Measurements from ENCODE around the gene FBLIM1.
"Not testable (repeated sequence)": the region's sequence is repeated elsewhere in the genome, so short reads cannot be mapped to it uniquely, and the experiment has no call there.

Gene FBLIM1

DNA sequence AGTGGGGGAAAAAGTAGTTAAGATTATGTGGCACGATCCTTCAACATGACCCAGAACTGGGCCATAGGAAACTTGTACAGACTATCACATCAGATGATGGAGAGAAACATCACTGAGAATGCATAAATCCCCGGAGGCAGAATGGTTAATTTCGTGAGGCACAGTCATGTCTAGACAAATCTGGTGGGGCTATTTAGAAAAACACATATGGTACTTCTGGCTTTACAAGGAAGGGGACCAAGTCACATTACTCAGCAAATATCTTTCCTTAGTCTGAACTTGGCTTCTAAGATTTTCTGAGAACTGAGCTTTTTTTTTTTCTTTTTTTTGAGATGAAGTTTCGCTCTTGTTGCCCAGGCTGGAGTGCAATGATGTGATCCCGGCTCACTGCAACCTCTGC, 58.1 kb downstream of the FBLIM1 start:
- DNase-seq (ENCODE audit: low read depth): no peak

DNA sequence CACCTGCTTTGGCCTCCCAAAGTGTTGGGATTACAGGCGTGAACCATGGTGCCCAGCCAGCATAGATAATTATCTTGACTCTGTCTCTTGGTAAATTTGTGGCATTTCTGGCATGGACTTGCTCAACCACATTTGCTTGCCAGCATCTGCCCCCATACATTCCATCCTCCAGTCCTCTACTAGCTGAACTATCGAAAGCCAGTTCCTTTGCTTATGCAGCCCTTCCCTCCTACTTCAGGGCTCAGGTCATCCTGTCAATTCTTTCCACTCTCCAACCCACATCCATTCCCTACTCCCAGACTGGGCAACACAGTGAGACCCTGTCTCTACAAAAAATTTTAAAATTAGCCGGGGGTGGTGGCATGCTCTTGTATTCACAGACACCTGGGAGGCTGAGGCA, 61.9 kb downstream of the FBLIM1 start:
- no peak for DNase-seq (ENCODE audit: low read depth)

DNA sequence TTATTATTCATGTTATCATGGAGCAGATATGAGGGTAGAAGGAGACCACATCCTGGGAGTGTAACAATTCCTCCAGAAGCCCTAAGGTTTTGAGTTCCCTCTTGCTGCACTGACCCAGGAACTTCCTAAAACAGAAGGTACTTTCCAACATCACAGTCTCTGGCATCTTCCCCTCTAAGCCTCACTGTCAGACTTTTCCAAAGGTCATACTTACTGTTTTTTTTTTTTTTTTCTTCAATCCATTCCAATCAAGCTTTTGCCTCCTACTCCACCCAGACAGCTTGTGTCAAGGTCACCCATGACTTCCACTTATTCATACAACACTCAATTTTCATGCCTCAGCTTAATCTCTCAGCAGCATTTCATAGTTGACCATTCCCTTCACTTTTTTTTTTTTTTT, 67.2 kb downstream of the FBLIM1 start:
- DNase-seq (ENCODE audit: low read depth): no peak

DNA sequence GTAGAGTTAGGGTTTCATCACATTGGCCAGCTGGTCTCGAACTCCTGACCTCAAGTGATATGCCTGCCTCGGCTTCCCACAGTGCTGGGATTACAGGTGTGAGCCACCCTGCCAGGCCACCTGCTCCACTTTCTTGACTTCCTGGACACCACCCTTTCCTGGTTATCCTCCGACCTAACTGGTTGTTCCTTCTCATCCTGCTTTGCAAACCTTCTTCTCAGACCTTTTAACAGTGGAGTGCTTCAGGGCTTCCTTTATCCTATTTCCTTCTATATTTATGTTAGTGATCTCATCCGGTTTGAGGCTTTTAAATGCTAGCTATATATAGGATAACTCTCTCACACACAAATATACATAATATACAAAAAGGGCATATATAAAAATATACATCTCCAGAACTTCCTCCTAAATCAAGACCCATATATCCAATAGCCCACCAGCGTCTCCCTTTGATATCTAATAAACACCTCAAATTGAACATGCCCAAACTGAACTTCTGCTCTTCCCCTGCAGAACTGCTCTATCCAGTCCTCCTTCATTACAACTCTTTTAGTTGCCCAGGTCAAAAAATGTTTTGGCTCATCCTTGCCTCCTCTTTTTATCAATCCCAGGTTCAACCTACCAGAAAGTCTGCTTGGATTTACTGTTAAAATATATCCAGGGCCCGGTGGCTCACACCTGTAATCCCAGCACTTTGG, 68.4 kb downstream of the FBLIM1 start:
- no peak for DNase-seq (ENCODE audit: low read depth)

DNA sequence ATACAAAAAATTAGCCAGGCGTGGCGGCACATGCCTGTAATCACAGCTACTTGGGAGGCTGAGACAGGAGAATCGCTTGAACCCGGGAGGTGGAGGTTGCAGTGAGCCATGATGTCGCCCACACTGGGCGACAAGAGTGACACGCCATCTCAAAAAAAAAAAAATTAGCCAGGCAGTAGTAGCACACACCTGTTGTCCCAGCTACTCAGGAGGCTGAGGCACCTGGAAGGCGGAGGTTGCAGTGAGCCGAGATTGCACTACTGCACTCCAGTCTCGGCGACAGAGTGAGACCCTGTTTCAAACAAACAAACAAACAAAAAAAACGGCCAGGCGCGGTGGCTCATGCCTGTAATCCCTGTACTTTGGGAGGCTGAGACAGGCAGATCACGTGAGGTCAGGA, 69.0 kb downstream of the FBLIM1 start:
- not testable (repeated sequence) for DNase-seq (ENCODE audit: low read depth)

DNA sequence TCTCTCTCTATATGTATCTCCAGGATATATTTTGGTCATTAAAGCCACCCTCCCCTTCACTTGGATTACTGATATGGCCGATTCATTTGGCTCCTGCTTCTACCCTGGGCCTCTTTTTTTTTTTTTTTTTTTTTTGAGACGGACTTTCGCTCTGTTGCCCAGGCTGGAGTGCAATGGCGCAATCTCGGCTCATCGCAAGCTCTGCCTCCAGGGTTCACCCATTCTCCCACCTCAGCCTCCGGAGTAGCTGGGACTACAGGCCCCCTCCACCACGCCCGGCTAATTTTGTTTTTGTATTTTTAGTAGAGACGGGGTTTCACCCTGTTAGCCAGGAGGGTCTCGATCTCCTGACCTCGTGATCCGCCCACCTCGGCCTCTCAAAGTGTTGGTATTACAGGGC, 70.3 kb downstream of the FBLIM1 start:
- not testable (repeated sequence) for DNase-seq (ENCODE audit: low read depth)

DNA sequence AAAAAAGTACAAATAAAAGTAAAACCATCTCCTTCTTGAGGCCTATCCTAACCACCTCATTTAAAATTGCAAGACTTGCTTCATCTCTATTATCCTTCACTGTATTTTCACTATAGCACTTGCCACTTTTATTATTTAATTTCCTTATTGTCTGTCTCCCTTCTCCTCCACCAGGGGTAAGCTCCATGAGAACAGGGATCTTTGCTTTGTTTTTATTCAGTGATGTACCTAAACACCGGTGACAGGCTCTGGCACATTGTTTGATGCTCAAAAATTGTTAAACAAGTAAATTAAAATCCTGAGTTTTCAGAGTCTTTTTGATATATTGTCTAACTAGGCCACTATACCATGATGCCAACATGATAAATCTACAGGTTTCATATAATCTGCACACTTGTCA, 71.7 kb downstream of the FBLIM1 start:
- DNase-seq (ENCODE audit: low read depth): no peak

DNA sequence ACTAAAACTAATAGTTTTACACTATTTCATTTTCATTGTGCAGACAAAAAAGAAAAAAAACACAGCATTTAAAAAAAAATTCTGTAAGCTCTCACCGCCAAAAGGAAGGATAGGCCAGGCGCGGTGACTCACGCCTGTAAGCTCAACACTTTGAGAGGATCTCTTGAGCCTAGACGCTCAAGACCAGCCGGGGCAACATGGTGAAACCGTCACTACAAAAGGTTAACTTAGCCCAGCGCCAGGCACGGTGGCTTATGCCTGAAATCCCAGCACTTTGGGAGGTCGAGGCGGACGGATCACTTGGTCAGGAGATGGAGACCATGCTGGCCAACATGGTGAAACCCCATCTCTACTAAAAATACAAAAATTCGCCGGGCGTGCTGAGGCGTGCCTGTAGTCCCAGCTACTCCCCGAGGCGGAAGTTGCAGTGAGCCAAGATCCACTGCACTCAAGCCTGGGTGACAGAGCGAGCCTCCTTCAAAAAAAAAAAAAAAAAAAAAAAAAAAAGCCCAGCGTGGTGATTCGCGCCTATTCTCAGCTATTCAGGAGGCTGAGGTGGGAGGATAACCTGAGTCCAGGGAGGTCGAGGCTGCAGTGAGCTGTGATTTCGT, 74.6 kb downstream of the FBLIM1 start:
- peak; percentile 9 for DNase-seq (ENCODE audit: low read depth)

DNA sequence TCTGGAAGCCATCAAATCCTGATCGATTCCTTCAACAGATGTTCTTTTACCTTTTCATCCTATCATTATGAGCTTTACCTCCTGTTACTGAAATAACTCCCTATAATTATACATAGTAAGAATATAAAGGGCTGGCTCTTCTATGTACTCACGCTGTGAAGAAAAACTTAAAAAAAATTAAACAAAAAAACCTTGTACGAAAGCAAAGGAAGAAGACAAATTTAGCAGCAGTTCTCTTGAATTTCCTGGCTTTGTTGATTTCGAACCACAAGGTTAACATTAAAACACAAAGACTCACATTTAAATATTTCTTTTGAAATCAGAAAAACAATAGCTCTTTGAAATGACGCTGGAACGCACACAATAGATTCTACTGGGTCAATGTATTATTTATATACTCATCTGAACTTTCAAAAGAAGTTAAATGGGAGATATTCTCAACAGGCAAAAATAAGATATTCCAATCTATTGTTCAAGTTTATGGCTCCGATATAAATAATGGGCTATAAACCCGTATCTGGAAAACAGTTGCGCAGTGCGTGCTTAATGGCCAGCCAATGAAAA, 75.3 kb downstream of the FBLIM1 start:
- DNase-seq (ENCODE audit: low read depth): no peak

DNA sequence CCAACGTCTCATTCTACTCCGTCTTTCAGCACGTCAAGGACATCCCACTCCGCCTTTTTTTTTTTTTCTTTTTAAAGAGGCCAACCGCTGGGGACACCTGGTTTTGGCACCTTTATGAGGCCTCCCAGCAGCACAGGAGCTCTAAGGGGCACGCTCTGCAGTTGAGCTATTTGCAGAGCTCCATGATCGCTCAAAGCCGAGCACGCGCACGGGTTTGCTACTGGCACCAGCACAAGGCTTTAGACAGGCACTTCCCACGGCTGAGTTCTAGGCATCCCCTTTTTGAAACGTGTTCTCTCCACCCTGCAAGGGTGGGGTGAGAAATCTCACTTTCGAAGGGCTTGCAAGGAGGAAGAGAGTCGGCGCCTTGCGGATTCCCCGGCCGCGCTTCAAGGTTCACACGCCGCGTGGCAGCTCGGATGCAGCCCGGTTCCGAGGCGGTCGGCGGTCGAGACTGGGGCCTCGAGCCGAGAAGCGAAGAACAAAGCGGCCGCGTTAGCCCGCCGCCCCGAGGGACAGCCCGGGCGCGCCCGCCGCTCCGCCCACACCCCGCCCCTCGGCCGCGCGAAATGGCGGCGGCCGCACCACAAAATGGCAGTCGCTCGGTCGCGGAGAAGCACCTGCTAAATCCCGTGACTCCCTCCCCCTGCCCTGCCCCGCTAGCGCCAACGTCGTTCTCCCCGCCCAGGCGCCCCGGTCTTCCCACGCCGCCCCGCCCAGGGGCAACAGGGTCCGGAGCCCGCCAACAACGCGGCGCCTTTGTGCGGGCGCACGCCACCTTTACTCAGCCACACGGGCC, 76.0 kb downstream of the FBLIM1 start:
- DNase-seq (ENCODE audit: low read depth): peak; percentile 84

DNA sequence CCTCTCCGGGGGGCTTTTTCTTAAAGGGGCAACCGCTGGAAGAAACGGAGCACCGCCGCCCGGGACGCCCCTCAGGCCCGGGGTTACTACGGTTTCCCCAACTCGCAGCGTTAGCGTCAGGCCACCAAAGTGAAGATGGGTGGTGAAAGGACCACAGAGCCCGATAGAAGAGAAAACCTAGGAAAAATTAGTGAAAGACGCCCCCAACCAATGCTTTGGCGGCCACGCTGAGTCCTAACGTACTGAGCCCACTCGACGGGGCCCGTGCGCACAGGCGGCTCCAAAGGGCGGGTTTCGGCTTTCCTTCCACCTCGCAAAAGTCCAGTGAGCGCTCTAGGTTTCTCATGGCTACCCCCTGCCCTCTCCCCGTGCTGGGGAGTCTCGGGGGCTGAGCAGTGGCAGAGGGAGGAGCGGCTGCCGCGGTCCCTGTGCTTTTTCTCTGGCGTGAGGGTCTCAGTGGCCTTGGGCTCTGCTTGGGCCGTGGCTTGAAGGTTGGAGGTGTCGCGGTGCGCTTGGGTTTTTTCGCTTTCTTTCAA, 76.7 kb downstream of the FBLIM1 start:
- no peak for DNase-seq (ENCODE audit: low read depth)

DNA sequence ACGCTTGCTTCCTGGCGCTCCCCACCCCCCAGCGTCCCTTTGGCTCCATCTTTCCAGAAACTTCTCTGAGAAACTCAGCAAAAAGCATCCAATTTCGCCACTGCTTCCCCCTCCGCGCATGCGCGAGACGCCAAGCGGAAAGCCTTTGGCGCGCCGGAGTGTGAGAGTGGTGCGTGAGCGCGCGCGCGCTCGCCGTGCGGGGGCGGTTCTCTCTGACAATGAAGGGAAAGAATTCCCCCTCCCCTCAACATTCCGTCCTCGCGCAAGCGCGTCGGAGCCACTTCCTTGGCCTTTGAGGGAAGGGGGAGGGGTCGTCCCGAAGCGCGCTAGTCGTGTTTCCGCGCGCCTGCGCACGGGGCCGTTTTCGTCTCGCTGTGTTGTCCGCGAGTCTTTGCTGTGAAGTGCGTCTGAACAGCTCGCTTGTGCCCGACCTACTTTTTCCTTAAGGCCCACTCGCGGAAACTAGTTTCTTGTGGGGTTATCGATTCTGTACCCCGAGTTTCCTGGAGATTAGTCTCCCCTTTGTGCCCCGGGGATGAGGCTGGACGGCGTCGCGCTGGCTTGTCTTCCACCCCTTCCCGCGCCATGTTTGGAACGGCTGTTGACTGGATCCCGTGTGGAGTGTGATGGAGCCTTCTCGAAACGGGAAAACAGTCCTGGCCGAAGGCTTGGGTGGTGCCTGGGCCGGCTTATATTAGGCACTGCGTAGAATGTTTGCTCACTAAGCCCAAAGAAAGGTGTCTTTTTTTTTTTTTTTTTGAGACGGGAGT, 77.3 kb downstream of the FBLIM1 start:
- DNase-seq (ENCODE audit: low read depth): peak; percentile 99

Data from stimulated activated CD8-positive, alpha-beta memory T cell treated with anti-CD3 and anti-CD28 coated beads, Interleukin-12 subunit alpha, Interleukin-12 subunit beta, amount 100 ng/mL, for 4 hours (primary cell).